Stimulated activated CD4-positive, alpha-beta T cell treated with anti-CD3 and anti-CD28 coated beads, Interleukin-1b, Interleukin-23, amount 100 ng/mL, for 48 hours (primary cell): ENCODE results near the gene ARF3.

ENCODE experiments used
- DNase-seq: peaks from one replicate; pipeline ENCODE4 v3.0.0-alpha.2; 2020

ARF3 gene

GRCh38 chr12:48980953-48981756, 23.9 kb upstream of the ARF3 start:
- no peak for DNase-seq

GRCh38 chr12:48980389-48980952, 23.2 kb upstream of the ARF3 start:
- peak; percentile 36 for DNase-seq

- DNase-seq: no peak
Measured at GRCh38 chr12:48979602-48980388, 22.5 kb upstream of the ARF3 start.

- no peak for DNase-seq
Measured at GRCh38 chr12:48978741-48979601, 21.7 kb upstream of the ARF3 start.

GRCh38 chr12:48978291-48978740, 21.0 kb upstream of the ARF3 start, which contains the start of gene WNT1:
Gene WNT1 (plus strand): TSS chr12:48978322. CDS start chr12:48978651, 329 bp downstream.
- DNase-seq: no peak

- peak; percentile 79 for DNase-seq
Measured at GRCh38 chr12:48977290-48978281, 20.3 kb upstream of the ARF3 start.

- peak; percentile 37 for DNase-seq
Measured at GRCh38 chr12:48973941-48974673, 16.8 kb upstream of the ARF3 start.

GRCh38 chr12:48973531-48973930, 16.2 kb upstream of the ARF3 start:
- no peak for DNase-seq

- no peak for DNase-seq
Measured at GRCh38 chr12:48972952-48973483, 15.7 kb upstream of the ARF3 start.

- DNase-seq: peak; percentile 38
Measured at GRCh38 chr12:48972213-48972951, 15.1 kb upstream of the ARF3 start.

- DNase-seq: no peak
Measured at GRCh38 chr12:48970702-48971334, 13.5 kb upstream of the ARF3 start.

- DNase-seq: no peak
Measured at GRCh38 chr12:48969833-48970701, 12.8 kb upstream of the ARF3 start.

GRCh38 chr12:48969160-48969771, 12.0 kb upstream of the ARF3 start:
- DNase-seq: no peak

- DNase-seq: no peak
Measured at GRCh38 chr12:48968467-48968866, 11.2 kb upstream of the ARF3 start.

- no peak for DNase-seq
Measured at GRCh38 chr12:48967991-48968390, 10.7 kb upstream of the ARF3 start.

GRCh38 chr12:48966177-48966895, 9.0 kb upstream of the ARF3 start:
- no peak for DNase-seq

- DNase-seq: no peak
Measured at GRCh38 chr12:48965298-48965838, 8.1 kb upstream of the ARF3 start.
